HG02798 (cell line): ENCODE results near the gene HCN4.

ENCODE experiments used
- ATAC-seq: cut with Tn5 transposase; IDR thresholded peaks from one replicate; pipeline ENCODE4 v1.9.1; 2021; ENCODE audit warnings: mild to moderate bottlenecking; ENCODE audit not compliant: unreplicated experiment, poor library complexity

Gene HCN4

GRCh38 chr15:73382115-73382514, 13.4 kb upstream of the HCN4 start:
- ATAC-seq = no peak

GRCh38 chr15:73380661-73381060, 11.9 kb upstream of the HCN4 start:
- ATAC-seq = no peak

GRCh38 chr15:73378089-73378488, 9.3 kb upstream of the HCN4 start:
- ATAC-seq = no peak

GRCh38 chr15:73375755-73376305, 7.1 kb upstream of the HCN4 start:
- ATAC-seq = no peak

GRCh38 chr15:73375012-73375411, 6.3 kb upstream of the HCN4 start:
- no peak for ATAC-seq

GRCh38 chr15:73374604-73375003, 5.8 kb upstream of the HCN4 start:
- no peak for ATAC-seq

GRCh38 chr15:73373221-73373620, 4.5 kb upstream of the HCN4 start:
- no peak for ATAC-seq

- ATAC-seq = no peak
Measured at GRCh38 chr15:73371812-73372211, 3.1 kb upstream of the HCN4 start.

- no peak for ATAC-seq
Measured at GRCh38 chr15:73370151-73370550, 1.4 kb upstream of the HCN4 start.

- ATAC-seq = no peak
Measured at GRCh38 chr15:73369154-73369694, 466 bp upstream of the HCN4 start.

- no peak for ATAC-seq
Measured at GRCh38 chr15:73367624-73368300, 996 bp downstream of the HCN4 start.

GRCh38 chr15:73366766-73367623, 1.8 kb downstream of the HCN4 start:
- no peak for ATAC-seq

GRCh38 chr15:73364070-73364469, 4.7 kb downstream of the HCN4 start:
- ATAC-seq = no peak

GRCh38 chr15:73362900-73363299, 5.9 kb downstream of the HCN4 start:
- ATAC-seq = no peak

- no peak for ATAC-seq
Measured at GRCh38 chr15:73361337-73361736, 7.4 kb downstream of the HCN4 start.

- ATAC-seq = no peak
Measured at GRCh38 chr15:73359651-73360050, 9.1 kb downstream of the HCN4 start.

- no peak for ATAC-seq
Measured at GRCh38 chr15:73357999-73358665, 10.6 kb downstream of the HCN4 start.

GRCh38 chr15:73355612-73356265, 13.0 kb downstream of the HCN4 start:
- ATAC-seq = no peak

GRCh38 chr15:73354241-73354640, 14.5 kb downstream of the HCN4 start:
- ATAC-seq = no peak

GRCh38 chr15:73353734-73354133, 15.0 kb downstream of the HCN4 start:
- no peak for ATAC-seq
